ENCODE data around the gene C15orf40.
"Not testable (repeated sequence)": the region's sequence is repeated elsewhere in the genome, so short reads cannot be mapped to it uniquely, and the experiment has no call there.

The C15orf40 gene

GRCh38 chr15:82950746-82951370 is 60.6 kb downstream of the C15orf40 start:
- no peak for DNase-seq

- DNase-seq: no peak
These were observed 61.1 kb downstream of the C15orf40 start for GRCh38 chr15:82950295-82950694.

GRCh38 chr15:82946155-82946701 is 65.2 kb downstream of the C15orf40 start:
- no peak for DNase-seq

GRCh38 chr15:82945326-82945725 is 66.1 kb downstream of the C15orf40 start:
- DNase-seq: no peak

- DNase-seq: no peak
These were observed 66.6 kb downstream of the C15orf40 start for GRCh38 chr15:82944821-82945220.

- no peak for DNase-seq
These were observed 67.4 kb downstream of the C15orf40 start for GRCh38 chr15:82944056-82944455.

- no peak for DNase-seq
These were observed 68.3 kb downstream of the C15orf40 start for GRCh38 chr15:82943176-82943575.

GRCh38 chr15:82942691-82943090 is 68.7 kb downstream of the C15orf40 start:
- no peak for DNase-seq

- not testable (repeated sequence) for DNase-seq
These were observed 71.8 kb downstream of the C15orf40 start for GRCh38 chr15:82939678-82940077.

Measured in CD4-positive, alpha-beta T cell treated with Interleukin-17A for 4 hours (primary cell).